Activated T-helper 9 cell treated with anti-CD3 and anti-CD28 coated beads, Interleukin-2, amount 50 U/mL, for 16 hours (primary cell): ENCODE data around the gene SLC24A3.
"Not testable (repeated sequence)": the region's sequence is repeated elsewhere in the genome, so short reads cannot be mapped to it uniquely, and the experiment has no call there.

Experiments used
- DNase-seq: peaks from one replicate; pipeline ENCODE4 v3.0.0-alpha.2; 2020; ENCODE audit warnings: low read depth

The SLC24A3 gene

DNA sequence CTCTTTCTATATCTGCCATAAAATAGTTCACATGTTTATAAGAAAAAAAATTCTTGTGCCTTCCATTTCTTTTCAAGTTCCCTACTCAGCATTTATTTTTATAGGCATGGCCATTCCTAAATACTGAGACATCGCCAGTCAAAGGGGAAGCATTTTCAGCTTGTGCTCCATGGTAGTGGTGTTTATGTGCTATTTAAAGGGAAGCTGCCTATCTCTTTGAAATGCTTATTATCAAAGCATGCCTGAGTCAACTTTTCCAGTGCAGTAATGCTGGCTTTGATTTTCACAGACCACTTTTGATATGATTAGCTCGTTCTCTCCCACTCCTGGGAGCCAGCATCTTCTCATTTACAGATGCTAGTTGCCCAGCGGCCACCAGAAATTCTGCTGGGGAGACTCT, 421.5 kb downstream of the SLC24A3 start:
- DNase-seq: no peak

GRCh38 chr20:19639471-19640045, 427.1 kb downstream of the SLC24A3 start:
- not testable (repeated sequence) for DNase-seq

- no peak for DNase-seq
Observed at GRCh38 chr20:19642860-19643259, 430.4 kb downstream of the SLC24A3 start.

DNA sequence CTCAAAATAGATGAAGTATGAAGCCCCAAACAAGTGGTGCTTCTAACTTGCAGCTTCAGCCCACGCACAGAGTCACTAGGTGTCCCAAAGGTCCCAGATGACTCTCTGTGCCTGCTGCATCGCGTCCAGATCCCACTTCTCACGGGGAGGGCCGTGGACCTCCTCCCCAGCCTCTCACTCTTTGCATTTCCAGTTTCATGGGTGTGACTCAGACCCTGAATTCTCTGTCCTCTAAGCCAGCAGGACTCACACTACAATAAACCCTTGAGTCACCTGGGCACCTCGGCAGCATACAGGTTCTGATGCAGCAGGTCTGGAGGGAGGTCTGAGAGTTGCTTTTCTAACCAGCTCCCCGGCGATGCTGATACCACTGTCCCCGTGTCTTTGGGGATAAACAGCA, 431.6 kb downstream of the SLC24A3 start:
- no peak for DNase-seq

DNA sequence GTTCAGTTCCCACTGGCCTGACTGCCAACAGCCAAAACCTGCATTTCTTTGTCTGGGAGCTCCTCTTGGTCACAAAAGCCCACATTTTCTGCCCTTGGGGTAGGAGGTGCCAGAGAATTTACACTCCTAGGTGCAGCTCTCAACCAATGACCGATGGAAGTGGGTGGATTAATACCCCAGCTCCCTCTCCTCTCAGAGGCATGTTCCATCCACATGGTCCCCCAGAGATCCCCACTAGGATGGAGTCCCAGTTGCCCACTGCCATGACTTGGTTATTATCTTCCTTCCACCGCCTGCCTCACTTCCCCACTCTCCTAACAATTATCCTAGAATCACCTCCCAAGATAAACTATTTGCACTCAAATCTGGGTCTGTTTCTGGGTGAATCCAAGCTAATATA, 434.5 kb downstream of the SLC24A3 start:
- DNase-seq: no peak

DNA sequence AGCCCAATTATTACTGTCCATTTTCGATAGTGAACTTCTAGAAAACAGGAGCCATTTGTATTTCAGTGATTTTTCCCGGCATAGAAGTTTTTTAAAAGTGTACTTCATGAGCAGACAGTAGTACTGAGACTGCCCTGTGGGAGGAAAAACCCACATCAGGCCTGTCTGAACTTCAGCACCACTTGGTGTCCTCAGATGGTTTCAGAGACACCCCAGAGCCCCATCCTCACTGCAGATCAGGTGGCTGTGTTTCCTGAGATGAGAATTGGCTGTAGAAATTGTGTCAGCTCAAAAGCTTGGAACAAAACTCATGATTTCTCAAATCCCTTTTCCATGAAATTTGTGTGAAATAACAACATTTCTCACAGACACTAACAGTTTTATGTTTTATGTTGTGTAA, 435.6 kb downstream of the SLC24A3 start:
- DNase-seq: no peak

- no peak for DNase-seq
Observed at GRCh38 chr20:19649041-19649440, 436.6 kb downstream of the SLC24A3 start.

- no peak for DNase-seq
Observed at GRCh38 chr20:19652591-19653026, 440.2 kb downstream of the SLC24A3 start.

GRCh38 chr20:19653327-19653726, 440.9 kb downstream of the SLC24A3 start:
- no peak for DNase-seq

- DNase-seq: no peak
Observed at GRCh38 chr20:19654921-19655320, 442.5 kb downstream of the SLC24A3 start.

DNA sequence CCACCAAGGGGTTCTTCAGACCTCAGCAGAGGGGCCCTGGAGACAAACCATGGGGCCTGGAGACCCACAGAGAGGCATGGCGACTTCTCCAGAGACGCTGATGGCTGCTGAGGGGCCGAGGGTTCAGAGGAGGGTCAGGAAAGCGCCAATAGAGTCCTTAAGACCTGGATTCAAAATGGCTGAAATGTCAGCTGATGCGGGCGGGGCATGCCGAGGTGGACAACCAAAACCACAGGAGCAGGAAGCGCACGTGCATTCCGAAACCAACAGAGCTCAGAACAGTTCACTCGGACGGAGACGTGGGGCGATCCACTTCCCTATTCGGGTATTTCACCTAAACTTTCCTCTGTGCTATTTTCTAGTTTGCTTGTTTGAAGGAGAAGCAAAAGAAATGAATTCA, 445.7 kb downstream of the SLC24A3 start:
- no peak for DNase-seq

GRCh38 chr20:19659448-19659847, 447.0 kb downstream of the SLC24A3 start:
- DNase-seq: no peak

DNA sequence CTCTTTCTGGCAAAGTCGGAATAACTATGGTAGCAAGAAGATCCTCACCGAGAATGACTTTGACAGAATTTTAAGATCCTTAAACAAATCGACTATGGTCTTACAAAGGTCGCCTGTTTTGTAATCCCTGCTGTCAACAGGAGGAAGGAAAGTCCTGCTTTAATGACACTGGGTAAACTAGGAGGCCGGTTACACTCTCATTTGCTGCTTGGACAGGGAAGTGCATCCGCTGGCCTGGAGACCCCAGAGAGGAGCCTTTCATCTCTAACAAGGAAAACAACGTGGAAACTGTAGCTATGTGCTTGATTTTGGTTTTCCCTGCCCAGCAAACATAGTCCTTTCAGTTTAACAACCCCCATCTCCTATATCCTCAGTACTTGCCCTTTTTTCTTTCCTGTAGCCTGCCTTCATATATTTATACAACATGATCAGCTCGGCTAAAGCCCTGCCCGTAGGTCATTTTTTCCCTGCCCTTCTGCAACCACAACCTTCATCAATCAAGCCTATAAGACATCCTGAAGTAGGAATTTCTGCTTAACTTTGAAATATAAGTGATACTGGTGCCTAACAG, 448.5 kb downstream of the SLC24A3 start:
- no peak for DNase-seq

- no peak for DNase-seq
Observed at GRCh38 chr20:19661717-19662636, 449.5 kb downstream of the SLC24A3 start.

- DNase-seq: no peak
Observed at GRCh38 chr20:19662637-19662995, 450.2 kb downstream of the SLC24A3 start.

- DNase-seq: no peak
Observed at GRCh38 chr20:19668418-19668817, 456.0 kb downstream of the SLC24A3 start.

DNA sequence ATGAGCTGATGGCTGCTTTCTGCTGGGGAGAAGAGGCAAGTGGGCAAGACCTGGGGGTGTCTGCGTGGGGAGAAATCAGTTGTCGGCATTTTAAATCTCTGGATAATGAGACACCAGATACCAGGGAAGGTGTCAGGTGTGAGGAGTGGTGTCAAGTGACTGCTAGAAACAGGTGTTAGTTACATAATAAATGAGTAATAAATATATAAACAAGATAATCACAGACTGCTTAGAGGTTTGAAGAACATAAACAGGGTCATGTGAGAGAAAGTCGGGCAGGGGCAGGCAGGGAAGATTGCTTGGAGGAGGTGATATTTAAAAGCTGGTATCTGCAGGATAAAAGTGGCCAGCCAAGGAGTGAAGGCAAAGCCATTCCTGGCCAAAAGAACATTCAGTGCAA, 458.4 kb downstream of the SLC24A3 start:
- DNase-seq: no peak

GRCh38 chr20:19671374-19671773, 458.9 kb downstream of the SLC24A3 start:
- no peak for DNase-seq

GRCh38 chr20:19672498-19672897, 460.1 kb downstream of the SLC24A3 start:
- DNase-seq: no peak

- no peak for DNase-seq
Observed at GRCh38 chr20:19673575-19673974, 461.1 kb downstream of the SLC24A3 start.

GRCh38 chr20:19676202-19676601, 463.8 kb downstream of the SLC24A3 start:
- DNase-seq: no peak

GRCh38 chr20:19677336-19677735, 464.9 kb downstream of the SLC24A3 start:
- no peak for DNase-seq

- not testable (repeated sequence) for DNase-seq
Observed at GRCh38 chr20:19678591-19678990, 466.1 kb downstream of the SLC24A3 start.
